HG03439 (cell line): ENCODE data around the gene KRT6B.
"Not testable (repeated sequence)": the region's sequence is repeated elsewhere in the genome, so short reads cannot be mapped to it uniquely, and the experiment has no call there.

ENCODE experiments used
- ATAC-seq: cut with Tn5 transposase; IDR thresholded peaks from one replicate; pipeline ENCODE4 v1.9.1; 2021; ENCODE audit warnings: mild to moderate bottlenecking, moderate library complexity; ENCODE audit not compliant: unreplicated experiment

KRT6B gene

DNA sequence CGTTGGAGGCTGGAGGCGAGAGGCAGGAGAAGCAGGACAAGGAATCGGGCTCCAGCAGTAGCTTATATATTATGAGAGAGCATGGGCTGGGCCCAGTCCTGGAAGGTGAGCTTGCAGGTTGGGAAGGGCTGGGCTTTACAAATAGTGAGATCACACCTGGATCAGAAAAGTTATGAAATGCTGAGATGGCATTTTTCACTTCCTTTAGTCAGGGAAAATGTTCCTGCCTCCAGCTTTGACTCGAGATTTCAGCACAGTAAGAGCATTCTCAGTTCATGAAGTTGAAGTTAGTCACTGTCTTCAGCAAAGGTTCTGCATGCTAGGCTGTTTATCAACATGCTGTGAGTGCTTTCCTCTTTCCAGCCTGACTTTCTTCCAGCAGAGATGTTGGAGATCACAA lies 21.8 kb upstream of the KRT6B start, which contains the start of gene KRT6C:
Gene KRT6C, minus strand, starts transcription at position 38 of the 400 bp plus-strand sequence. CDS start 68 bp downstream, outside the sequence.
- no peak for ATAC-seq

- ATAC-seq: no peak
Observed at GRCh38 chr12:52469853-52470252, 17.9 kb upstream of the KRT6B start.

DNA sequence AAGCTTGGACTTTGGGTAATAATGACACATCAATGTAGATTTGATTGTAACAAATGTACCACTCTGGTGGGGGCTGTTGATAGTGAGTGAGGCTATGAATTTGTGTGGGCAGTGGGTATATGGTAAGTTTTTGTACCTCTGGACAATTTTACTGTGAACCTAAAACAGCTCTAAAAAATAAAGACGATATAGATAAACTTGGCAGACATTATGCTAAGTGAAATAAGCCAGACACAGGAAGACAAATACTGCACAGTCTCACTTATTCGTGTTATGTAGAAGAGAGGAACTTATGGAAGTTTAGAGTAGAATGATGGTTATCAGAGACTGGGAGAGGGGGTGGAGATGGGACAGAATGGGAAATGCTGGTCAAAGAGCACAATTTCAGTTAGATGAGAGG lies 13.0 kb upstream of the KRT6B start:
- no peak for ATAC-seq

DNA sequence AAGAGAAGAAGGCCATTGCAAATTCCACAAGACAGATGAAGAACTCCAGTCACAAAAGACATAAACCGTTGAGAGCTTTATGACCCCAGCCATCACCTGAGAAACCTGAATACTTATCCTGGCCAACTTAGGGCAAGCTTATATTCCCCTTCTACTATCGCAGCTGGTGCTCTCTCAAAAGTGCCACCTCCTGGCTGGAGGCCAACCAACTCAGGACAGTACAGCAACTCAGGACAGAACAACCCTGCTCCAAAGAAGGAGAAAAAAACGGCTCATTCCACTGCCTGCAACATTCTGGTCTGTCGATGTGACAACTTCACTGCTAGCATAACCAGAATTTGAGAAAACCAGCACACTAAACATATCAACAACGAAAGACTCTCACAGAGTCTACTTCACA lies 9.7 kb upstream of the KRT6B start:
- ATAC-seq: no peak

GRCh38 chr12:52458861-52459260 lies 6.9 kb upstream of the KRT6B start:
- ATAC-seq: no peak

DNA sequence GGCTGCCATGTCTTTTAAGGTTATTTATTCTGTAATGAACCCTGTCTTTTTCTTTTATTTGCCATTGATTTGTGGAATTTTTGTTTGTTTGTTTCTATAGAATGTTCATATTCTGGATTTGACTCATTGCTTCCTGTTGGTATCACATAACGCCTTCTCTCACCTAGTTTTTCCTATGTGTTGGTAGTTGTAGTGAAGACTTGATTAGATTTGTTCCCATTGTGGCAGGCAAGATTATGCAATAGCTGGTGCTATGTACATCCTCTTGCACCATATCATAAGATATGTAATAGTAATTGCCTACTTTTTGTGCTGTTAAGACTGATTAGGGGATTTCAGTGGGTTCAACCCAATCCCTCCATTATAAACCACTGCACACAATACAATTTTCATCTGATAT lies 3.9 kb upstream of the KRT6B start:
- no peak for ATAC-seq

DNA sequence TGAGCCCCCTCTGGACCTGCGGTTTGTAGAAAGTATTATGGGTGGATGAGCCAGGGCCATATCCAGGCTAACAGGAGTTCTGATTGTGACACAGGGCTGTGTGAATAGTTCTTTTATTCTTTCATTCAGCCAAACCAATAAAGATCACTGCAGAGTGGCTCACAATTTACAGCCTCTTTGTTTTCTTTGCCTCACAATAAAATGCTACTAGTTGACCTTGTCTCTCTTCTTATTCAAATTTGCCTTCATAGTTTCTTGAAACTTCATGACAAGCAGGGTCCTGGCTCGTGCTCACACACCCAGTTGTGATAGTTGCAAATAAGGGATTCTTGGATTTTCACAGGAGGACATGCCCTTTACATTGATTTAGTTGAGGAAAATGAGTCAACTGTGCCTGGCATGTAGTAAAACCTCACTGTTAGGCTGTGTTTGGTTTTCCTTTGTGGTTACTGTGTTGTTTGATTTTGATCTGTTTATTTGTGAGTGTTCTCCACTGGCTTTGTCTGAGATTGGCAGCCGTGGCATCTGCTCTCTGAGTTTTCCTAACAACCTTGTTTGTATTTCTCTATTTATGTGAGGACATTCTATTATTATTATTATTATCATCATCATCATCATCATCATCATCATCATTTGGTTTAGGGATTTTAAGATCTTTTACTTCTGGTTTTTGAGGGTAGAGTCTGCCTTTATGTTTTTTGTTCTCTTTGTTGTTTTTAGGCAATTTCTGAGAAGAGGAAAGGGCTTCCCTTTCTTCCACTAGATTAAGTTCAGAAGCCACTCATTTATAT lies 2.7 kb upstream of the KRT6B start:
- ATAC-seq: no peak

- ATAC-seq: no peak
Observed at GRCh38 chr12:52448228-52448627, 3.7 kb downstream of the KRT6B start.

GRCh38 chr12:52447196-52447595 lies 4.8 kb downstream of the KRT6B start:
- ATAC-seq: not testable (repeated sequence)

- no peak for ATAC-seq
Observed at GRCh38 chr12:52446367-52447045, 5.4 kb downstream of the KRT6B start.

GRCh38 chr12:52445876-52446275 lies 6.1 kb downstream of the KRT6B start:
- ATAC-seq: no peak

- ATAC-seq: no peak
Observed at GRCh38 chr12:52444647-52445595, 7.0 kb downstream of the KRT6B start.

GRCh38 chr12:52443966-52444365 lies 8.0 kb downstream of the KRT6B start:
- no peak for ATAC-seq

GRCh38 chr12:52442600-52443061 lies 9.3 kb downstream of the KRT6B start:
- ATAC-seq: no peak

GRCh38 chr12:52441320-52441911 lies 10.5 kb downstream of the KRT6B start:
- no peak for ATAC-seq

DNA sequence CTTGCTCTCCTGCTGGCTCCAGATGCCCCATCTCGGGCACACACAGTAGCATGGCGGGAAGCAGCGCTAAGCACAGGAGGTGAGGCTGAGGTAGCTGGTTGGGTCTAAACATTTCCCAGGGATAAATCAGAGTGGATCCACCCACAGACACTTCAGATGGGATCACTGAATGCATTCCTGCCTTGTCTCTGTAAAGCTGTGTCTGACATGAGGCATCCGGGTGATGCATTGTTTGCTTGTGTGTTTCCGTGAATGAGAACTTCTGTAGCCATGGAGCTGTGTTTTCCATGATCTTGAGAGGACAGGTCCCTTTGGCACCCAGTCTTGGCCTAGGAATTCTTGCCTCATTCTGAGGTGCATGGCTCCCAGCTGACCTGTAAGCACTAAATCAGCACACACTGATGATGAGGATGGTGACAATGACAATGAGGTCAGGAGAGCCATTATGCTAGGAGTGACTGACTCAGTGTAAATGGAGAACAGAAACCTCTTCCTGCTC lies 11.1 kb downstream of the KRT6B start:
- no peak for ATAC-seq

DNA sequence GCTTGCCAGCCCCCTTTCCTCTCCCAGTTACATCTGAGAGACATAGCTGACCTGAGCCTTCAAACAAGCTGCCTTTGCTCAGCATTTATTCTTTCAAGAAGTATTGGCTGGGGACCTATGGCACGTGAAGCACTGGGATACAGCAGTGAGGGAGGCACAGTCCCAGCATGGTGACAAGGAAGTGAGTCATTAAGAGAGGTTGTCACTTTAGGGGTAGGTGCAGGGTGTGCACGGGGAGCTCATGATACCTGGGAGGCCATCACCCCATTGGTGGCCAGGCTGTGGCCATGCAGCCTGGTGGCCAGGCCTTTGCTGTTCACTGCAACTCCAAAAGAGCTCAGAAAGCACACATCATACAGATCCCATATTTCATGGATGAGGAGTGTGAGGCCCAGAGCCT lies 12.1 kb downstream of the KRT6B start:
- no peak for ATAC-seq

DNA sequence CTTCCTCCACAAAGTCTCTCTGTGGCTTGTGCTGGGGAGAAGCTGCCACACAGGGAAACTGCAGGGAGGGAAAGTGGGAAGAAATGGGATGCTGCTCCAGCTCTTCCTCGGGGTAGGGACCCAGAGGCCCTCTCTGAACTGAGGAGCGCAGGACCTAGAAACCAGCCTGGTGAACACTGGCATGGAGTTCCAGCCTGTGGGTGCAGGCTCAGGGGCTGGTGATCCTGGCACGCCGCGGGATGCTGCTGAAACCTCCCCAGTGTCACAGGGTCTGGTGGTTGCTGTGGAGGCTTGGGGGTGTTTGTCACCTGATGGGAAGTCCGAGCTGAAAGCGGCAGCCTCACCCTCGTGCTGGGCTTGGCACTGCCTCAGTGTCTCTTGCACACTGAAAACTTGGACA lies 12.5 kb downstream of the KRT6B start:
- ATAC-seq: no peak

- no peak for ATAC-seq
Observed at GRCh38 chr12:52438305-52439301, 13.3 kb downstream of the KRT6B start.
